Colonic mucosa (tissue), 4 donors: ENCODE data around the gene BRD3OS. TPM values are rescaled to one million over a fixed set of nuclear protein-coding genes. Genes with fewer than 3 reads are reported as not detected.

Experiments used
- DNase-seq: peaks from one replicate; pipeline ENCODE4 v3.0.0-alpha.2; 2020
- H3K27ac ChIP-seq: fragments of 200-600 bp; one replicate; pipeline ENCODE4 v1.8.0; 2021
- H3K27me3 ChIP-seq: fragments of 200-600 bp; one replicate; pipeline ENCODE4 v1.8.0; 2021
- H3K36me3 ChIP-seq: fragments of 200-600 bp; one replicate; pipeline ENCODE4 v1.8.0; 2021
- H3K4me1 ChIP-seq: fragments of 200-600 bp; one replicate; pipeline ENCODE4 v1.8.0; 2021; ENCODE audit warnings: mild to moderate bottlenecking
- H3K4me3 ChIP-seq: fragments of 200-600 bp; one replicate; pipeline ENCODE4 v1.8.0; 2021
- H3K9ac ChIP-seq, 2 donors: one replicate each; pipeline ENCODE4 v1.7.0; 2013; ENCODE audit warnings: control low read depth in 2 of 2, low read depth in 2 of 2, low read length in 2 of 2
- H3K9me3 ChIP-seq: fragments of 200-600 bp; one replicate; pipeline ENCODE4 v1.8.0; 2021
- intact Hi-C: fragments of 100-400 bp; cut with DNase I; formaldehyde crosslinking; loops from one replicate; pipeline ENCODE4 v1.14.1; 2022
- total RNA-seq, 2 donors: library from RNA; stranded (reverse); fragmentation: NEBNext Ultra II Directional in 1 of 2; extraction: Animal tissue kit (Norgen Biotek cat#: 25700) in 1 of 2; gene quantifications; one replicate each; pipeline ENCODE4 v1.2.1, GENCODE V29; 2021
- TF ChIP-seq, protein P1 (sequence below): fragments of 200-600 bp; IDR thresholded peaks from one replicate; pipeline ENCODE4 v1.8.0; 2022; ENCODE audit warnings: antibody characterized with exemption, mild to moderate bottlenecking
- donor health status: healthy.
- donor health status: DM: no; HTN: no; CAD: no.
- donor health status: DM: no; HTN: no; CAD: no.

The BRD3OS gene
- total RNA-seq, 2 donors from 2014 or later, result 5.2 to 6.9 TPM

DNA sequence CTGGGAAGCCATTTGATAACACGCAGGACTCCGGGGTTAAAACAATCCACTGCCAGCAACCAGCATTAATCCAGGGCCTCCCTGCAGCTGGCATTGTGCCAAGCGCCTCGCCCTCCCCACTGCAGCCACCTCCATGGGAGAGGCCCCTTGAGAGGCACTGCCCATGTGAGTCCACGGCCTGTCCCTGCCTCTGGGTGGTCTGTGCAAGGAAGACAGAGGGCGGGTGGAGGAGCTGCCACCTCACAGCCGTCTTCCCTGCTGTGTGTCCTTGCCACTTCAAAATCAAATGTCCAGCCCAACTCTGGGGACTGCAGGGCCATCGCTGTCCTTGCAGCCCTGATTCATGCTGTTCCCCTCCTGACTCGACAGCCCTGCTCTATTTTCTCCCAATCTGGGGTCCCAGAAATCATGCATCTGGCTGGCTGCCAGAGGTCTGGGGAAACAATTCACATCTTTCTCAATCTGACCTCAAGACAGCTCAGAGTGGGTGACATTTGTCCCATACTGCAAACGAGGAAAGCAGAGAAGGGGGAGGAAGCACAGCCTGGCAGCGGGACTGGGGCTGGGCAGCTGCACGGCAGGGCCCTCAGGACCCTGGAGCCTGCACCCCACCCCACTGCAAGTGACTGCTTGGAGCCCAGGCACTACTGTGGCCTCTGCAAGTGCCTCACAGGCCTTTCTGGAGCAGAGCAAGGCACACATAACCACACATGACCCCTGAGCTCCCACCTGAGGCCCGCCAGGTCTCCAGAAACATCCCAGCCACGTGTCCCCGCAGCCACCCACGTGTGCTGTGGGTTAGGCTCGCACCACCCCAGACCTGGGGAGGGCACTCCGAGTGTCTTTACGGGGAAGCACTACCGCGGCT, 15.7 kb downstream of the BRD3OS start:
- no peak overlapping the region for H3K9ac ChIP-seq
- H3K9me3 ChIP-seq, result no peaks in the 10 kb centered on the region
- no peaks in the 10 kb centered on the region for H3K27me3 ChIP-seq
- H3K4me3 ChIP-seq, result no peak overlapping the region
- TF ChIP-seq, protein P1, sequence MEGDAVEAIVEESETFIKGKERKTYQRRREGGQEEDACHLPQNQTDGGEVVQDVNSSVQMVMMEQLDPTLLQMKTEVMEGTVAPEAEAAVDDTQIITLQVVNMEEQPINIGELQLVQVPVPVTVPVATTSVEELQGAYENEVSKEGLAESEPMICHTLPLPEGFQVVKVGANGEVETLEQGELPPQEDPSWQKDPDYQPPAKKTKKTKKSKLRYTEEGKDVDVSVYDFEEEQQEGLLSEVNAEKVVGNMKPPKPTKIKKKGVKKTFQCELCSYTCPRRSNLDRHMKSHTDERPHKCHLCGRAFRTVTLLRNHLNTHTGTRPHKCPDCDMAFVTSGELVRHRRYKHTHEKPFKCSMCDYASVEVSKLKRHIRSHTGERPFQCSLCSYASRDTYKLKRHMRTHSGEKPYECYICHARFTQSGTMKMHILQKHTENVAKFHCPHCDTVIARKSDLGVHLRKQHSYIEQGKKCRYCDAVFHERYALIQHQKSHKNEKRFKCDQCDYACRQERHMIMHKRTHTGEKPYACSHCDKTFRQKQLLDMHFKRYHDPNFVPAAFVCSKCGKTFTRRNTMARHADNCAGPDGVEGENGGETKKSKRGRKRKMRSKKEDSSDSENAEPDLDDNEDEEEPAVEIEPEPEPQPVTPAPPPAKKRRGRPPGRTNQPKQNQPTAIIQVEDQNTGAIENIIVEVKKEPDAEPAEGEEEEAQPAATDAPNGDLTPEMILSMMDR, result no peak
- no peak for DNase-seq
- intact Hi-C loops, result no loop called here
- H3K27ac ChIP-seq, result no peak overlapping the region
- H3K36me3 ChIP-seq, result no peaks in the 10 kb centered on the region
- peaks cover 4% of the 10 kb centered on the region for H3K4me1 ChIP-seq

DNA sequence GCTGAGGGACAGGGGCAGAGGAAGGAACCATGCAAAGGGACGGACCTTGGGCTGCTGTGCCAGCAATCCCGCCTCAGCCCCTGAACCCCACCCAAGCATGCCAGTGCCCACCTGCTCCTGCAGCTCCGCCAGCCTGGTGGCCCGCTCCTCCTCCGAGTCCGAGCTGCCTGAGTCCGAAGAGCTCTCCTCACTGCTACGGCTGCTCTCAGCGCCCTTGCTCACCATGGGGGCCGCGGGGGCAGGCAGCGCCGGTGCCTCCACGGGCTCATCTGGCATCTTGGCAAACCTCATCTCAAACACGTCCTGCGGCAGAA, 16.3 kb downstream of the BRD3OS start:
- Histone ChIP-seq H3K9me3 (no peaks in the 10 kb centered on the region), H3K27ac (no peak overlapping the region), H3K4me3 (no peak overlapping the region), H3K36me3 (no peaks in the 10 kb centered on the region), H3K9ac (no peak overlapping the region), H3K4me1 (peaks cover 4% of the 10 kb centered on the region), H3K27me3 (no peaks in the 10 kb centered on the region)
- TF ChIP-seq, protein P1, result no peak
- intact Hi-C loops, result no loop called here
- no peak for DNase-seq

DNA sequence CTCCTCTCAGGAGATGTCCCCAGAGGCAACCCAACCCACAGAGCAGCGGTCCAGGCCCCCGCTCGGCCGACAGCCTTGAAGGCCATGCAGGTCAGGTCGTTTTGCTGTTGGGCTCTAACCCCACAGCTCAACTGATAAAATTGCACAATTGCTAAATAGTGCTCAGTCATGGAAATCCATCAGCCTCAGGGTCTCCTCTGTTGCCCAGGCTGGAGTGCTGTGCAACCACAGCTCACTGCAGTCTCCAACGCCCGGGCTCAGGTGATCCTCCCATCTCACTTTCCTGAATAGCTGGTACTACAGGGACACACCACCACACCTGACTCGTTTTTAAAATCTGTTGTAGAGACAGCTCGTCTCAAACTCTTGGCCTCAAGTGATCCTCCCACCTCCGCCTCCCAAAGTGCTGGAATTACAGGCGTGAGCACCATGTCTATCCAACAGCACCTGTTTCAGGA, 18.3 kb downstream of the BRD3OS start:
- Histone ChIP-seq H3K27me3 (no peaks in the 10 kb centered on the region), H3K36me3 (peaks cover 8% of the 10 kb centered on the region), H3K4me1 (peaks cover 4% of the 10 kb centered on the region), H3K9ac (no peak overlapping the region), H3K4me3 (no peak overlapping the region), H3K27ac (no peak overlapping the region), H3K9me3 (no peaks in the 10 kb centered on the region)
- intact Hi-C loops, result no loop called here
- TF ChIP-seq, protein P1, result no peak
- no peak for DNase-seq

DNA sequence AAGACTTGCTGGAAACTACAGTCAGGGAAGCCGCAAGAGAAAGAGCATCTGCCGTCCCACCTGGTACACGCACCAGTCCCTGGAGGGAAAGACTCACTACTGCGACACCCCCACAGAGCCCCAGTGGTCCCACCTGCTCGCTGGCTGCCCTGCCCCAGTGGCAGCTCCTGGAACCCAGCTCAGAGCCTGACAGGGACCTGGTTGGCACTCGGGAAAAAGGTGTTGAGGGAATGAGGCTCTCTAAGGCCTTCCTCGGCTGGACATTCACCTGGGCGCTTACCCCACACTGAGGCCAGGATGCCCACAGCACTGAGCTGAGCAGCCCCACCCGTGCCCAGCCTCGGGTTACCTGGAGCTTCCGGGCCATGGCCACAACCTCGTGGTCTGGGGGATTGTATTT, 19.7 kb downstream of the BRD3OS start:
- no peak overlapping the region for H3K9ac ChIP-seq
- peaks cover 4% of the 10 kb centered on the region for H3K4me1 ChIP-seq
- H3K36me3 ChIP-seq, result peaks cover 10% of the 10 kb centered on the region
- no peak overlapping the region for H3K4me3 ChIP-seq
- no peak for DNase-seq
- intact Hi-C loops, result no loop called here
- TF ChIP-seq, protein P1, result no peak
- H3K27ac ChIP-seq, result no peak overlapping the region
- no peaks in the 10 kb centered on the region for H3K27me3 ChIP-seq
- no peaks in the 10 kb centered on the region for H3K9me3 ChIP-seq

DNA sequence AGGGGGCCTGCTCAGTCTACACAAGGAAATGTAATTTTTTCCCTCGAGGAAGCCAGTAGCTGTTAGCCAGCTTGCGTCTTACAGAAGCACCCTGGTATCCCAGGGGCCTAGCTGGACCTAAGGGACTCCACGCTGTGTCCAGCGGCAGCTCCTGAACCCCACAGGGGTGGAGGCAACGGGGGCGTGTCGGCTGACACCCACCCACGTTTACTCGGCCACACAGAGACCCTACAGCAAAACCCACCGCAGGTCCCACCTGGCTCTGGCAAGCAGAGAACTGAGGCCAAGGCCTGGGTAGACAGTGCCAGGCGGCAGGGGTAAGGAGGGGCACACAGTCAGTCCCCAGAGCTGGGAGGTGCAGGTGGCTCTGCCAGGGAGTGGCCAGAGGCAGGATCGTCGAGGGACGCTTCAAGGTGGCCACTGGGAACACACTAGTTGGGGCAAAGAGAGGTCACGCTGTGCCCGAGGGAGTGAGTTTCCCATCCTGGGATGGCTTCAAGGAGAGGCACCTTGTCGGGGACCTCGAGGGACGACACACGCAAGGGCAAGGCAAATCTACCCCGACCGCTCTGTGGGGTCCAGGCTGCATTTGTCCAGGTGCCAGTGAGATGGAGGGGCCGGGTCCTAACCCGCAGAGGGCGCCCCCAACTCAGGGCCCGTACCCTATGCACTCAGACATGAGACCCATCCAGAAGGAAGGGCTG, 20.7 kb downstream of the BRD3OS start:
- Histone ChIP-seq H3K9me3 (no peaks in the 10 kb centered on the region), H3K27me3 (no peaks in the 10 kb centered on the region), H3K4me3 (no peak overlapping the region), H3K36me3 (peaks cover 10% of the 10 kb centered on the region), H3K9ac (no peak overlapping the region), H3K4me1 (peaks cover 2% of the 10 kb centered on the region), H3K27ac (no peak overlapping the region)
- DNase-seq, result no peak
- intact Hi-C loops, result no loop called here
- TF ChIP-seq, protein P1, result no peak
